ENCODE measurements around the gene ATG7.
"Not testable (repeated sequence)": the region's sequence is repeated elsewhere in the genome, so short reads cannot be mapped to it uniquely, and the experiment has no call there.

DNA sequence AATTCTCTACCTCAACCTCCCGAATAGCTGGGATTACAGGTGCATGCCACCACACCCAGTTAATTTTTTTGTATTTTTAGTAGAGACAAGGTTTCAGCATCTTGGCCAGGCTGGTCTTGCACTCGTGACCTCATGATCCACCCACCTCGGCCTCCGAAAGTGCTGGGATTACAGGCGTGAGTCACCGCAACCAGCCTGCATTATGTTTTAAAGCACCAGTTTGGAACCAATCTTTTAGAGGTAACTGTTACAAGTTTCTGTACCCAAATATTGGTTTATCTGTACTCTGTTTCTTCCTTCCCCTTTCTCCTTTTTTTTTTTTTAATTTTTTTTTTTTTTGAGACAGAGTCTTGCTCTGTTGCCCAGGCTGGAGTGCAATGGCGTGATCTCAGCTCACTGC is 169.1 kb downstream of the ATG7 start:
- TF ChIP-seq ZFP3 (CRISPR knock-in tag; IDR thresholded peaks at IDR 0.05); ARNTL (CRISPR knock-in tag; IDR thresholded peaks at IDR 0.05; ENCODE audit: borderline replicate concordance, low read depth): not testable (repeated sequence)
- TF ChIP-seq, protein P1, sequence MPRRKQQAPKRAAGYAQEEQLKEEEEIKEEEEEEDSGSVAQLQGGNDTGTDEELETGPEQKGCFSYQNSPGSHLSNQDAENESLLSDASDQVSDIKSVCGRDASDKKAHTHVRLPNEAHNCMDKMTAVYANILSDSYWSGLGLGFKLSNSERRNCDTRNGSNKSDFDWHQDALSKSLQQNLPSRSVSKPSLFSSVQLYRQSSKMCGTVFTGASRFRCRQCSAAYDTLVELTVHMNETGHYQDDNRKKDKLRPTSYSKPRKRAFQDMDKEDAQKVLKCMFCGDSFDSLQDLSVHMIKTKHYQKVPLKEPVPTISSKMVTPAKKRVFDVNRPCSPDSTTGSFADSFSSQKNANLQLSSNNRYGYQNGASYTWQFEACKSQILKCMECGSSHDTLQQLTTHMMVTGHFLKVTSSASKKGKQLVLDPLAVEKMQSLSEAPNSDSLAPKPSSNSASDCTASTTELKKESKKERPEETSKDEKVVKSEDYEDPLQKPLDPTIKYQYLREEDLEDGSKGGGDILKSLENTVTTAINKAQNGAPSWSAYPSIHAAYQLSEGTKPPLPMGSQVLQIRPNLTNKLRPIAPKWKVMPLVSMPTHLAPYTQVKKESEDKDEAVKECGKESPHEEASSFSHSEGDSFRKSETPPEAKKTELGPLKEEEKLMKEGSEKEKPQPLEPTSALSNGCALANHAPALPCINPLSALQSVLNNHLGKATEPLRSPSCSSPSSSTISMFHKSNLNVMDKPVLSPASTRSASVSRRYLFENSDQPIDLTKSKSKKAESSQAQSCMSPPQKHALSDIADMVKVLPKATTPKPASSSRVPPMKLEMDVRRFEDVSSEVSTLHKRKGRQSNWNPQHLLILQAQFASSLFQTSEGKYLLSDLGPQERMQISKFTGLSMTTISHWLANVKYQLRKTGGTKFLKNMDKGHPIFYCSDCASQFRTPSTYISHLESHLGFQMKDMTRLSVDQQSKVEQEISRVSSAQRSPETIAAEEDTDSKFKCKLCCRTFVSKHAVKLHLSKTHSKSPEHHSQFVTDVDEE (CRISPR knock-in tag; IDR thresholded peaks at IDR 0.05), result not testable (repeated sequence)
- TF ChIP-seq, protein P2, sequence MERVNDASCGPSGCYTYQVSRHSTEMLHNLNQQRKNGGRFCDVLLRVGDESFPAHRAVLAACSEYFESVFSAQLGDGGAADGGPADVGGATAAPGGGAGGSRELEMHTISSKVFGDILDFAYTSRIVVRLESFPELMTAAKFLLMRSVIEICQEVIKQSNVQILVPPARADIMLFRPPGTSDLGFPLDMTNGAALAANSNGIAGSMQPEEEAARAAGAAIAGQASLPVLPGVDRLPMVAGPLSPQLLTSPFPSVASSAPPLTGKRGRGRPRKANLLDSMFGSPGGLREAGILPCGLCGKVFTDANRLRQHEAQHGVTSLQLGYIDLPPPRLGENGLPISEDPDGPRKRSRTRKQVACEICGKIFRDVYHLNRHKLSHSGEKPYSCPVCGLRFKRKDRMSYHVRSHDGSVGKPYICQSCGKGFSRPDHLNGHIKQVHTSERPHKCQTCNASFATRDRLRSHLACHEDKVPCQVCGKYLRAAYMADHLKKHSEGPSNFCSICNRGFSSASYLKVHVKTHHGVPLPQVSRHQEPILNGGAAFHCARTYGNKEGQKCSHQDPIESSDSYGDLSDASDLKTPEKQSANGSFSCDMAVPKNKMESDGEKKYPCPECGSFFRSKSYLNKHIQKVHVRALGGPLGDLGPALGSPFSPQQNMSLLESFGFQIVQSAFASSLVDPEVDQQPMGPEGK (CRISPR knock-in tag; IDR thresholded peaks at IDR 0.05; ENCODE audit: borderline replicate concordance), result not testable (repeated sequence)
